ENCODE data around the gene MXI1. TPM values are rescaled to one million over a fixed set of nuclear protein-coding genes. Genes with fewer than 3 reads are reported as not detected.

MXI1 gene
- total RNA-seq, 4 donors from 2014 or later, result 27.4 to 52.9 (median 51.6) TPM

DNA sequence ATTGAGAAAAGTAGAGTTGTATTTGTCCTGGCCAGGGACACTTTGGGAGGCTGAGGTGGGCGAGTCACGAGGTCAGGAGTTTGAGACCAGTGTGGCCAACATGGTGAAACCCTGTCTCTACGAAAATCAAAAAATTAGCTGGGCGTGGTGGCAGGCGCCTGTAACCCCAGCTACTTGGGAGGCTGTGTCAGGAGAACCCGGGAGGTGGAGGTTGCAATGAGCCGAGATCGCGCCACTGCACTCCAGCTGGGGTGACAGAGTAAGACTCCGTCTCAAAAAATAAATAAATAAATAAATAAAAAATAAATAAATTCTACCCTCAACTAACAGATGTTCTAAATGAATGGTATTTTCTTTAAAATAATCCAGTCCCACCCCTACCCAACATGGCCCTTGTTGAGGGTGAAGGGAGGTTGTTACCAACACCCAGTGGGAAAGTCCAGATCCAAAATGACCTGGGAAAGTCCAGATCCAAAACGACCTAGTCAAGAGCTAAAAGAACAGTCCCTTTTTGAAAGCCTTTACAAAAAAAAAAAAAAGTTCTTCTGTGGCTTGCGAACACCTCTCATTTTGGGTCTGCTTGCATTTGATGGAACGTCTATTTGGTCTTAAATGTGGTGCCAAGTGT, 16.0 kb downstream of the MXI1 start:
- peak overlapping the region in 1 of 2 donors; percentile 90 for H3K27ac ChIP-seq
- no peak overlapping the region for H3K4me3 ChIP-seq
- TF ChIP-seq, protein P1, sequence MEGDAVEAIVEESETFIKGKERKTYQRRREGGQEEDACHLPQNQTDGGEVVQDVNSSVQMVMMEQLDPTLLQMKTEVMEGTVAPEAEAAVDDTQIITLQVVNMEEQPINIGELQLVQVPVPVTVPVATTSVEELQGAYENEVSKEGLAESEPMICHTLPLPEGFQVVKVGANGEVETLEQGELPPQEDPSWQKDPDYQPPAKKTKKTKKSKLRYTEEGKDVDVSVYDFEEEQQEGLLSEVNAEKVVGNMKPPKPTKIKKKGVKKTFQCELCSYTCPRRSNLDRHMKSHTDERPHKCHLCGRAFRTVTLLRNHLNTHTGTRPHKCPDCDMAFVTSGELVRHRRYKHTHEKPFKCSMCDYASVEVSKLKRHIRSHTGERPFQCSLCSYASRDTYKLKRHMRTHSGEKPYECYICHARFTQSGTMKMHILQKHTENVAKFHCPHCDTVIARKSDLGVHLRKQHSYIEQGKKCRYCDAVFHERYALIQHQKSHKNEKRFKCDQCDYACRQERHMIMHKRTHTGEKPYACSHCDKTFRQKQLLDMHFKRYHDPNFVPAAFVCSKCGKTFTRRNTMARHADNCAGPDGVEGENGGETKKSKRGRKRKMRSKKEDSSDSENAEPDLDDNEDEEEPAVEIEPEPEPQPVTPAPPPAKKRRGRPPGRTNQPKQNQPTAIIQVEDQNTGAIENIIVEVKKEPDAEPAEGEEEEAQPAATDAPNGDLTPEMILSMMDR (IDR thresholded peaks at IDR 0.05), result no peak
- TF ChIP-seq POLR2A (IDR thresholded peaks at IDR 0.05), result no peak
- H3K27me3 ChIP-seq, result no peaks in the 10 kb centered on the region
- H3K9me3 ChIP-seq, result no peaks in the 10 kb centered on the region
- peaks cover 0 to 5% of the 10 kb centered on the region in 2 donors for H3K4me1 ChIP-seq
- no peaks in the 10 kb centered on the region for H3K36me3 ChIP-seq
- intact Hi-C loops (cut with DNase I; ENCODE audit: low total_unique reads), result no loop called here
- no peak for DNase-seq

DNA sequence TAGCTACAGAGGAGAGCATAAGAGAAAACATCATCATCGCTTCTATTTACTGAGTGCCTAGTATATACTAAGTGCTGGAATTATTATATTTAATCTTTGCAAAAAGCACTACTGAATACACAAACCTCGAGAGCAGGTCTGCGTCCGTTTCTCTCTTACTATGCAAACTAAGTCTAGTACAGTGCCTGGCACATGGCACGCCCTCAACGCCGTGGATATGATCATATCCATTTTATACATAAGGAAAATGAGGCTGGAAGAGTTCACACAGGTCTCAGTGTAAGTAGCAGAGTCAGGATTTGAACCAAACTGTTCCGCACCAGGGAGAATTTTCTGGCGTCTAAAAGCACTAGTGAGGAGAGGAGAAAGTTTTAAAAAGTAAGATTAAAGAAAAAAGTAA, 17.6 kb downstream of the MXI1 start:
- Histone ChIP-seq H3K4me1 (peaks cover 0 to 5% of the 10 kb centered on the region in 2 donors), H3K27ac (peak overlapping the region; percentile 95 to 99), H3K36me3 (no peaks in the 10 kb centered on the region), H3K9me3 (no peaks in the 10 kb centered on the region), H3K4me3 (no peak overlapping the region), H3K27me3 (no peaks in the 10 kb centered on the region)
- intact Hi-C loops (cut with DNase I; ENCODE audit: low total_unique reads), result no loop called here
- TF ChIP-seq, protein P1 (IDR thresholded peaks at IDR 0.05), result no peak
- no peak for TF ChIP-seq POLR2A (IDR thresholded peaks at IDR 0.05)
- DNase-seq, result no peak

DNA sequence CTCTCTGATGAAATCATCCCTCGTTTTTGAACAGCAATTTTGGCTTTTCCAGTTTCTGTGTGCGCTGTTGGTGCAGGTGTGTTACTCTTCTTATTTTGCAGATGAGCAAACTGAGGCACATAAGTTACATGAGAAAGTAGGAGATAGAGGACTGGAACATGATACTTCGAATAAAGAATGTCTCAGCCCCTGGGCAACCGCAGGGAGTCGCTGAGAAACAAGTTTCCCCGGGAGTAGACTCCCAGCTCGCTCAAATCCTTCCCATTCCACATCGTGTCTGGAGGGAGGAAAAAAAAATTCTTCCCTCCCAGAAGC, 18.0 kb downstream of the MXI1 start:
- TF ChIP-seq, protein P1 (IDR thresholded peaks at IDR 0.05), result peak in 1 of 4 experiments; percentile 4
- TF ChIP-seq POLR2A (IDR thresholded peaks at IDR 0.05), result no peak

DNA sequence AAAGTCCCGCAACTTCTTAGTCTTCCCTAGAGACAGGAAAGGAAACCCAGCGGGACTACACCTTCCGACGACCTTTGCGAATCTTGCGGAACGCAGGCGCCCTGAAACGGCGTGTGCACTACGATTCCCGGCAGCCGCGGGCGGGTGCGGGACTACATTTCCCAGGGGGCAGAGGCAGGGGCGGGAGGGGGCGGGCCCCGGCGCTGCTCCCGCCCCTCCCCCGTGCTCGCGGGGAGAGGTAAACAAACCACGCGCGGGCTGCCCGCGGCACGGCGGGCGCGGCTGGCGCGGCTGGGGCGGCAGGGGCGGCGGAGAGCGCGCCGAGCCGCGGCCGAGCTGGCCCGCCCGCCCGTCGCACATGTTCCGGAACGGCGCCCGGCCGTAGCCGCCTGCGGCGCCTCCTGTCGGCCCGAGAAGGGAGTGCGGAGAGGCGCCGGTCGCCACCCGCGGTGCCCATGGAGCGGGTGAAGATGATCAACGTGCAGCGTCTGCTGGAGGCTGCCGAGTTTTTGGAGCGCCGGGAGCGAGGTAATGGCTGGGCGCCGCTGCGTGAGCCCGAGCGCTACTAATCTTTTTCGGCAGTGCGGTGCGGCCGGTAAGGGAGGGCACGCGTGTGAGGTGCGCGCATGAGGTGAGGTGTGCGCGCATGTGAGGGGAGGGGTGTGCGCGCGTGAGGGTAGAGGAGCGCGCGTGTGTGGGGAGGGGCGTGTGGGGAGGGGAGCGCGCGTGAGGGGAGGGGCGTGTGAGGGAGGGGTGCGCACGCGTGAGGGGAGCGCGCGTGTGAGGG, 18.5 kb downstream of the MXI1 start:
- peak overlapping the region; percentile 81 to 95 for H3K4me3 ChIP-seq
- TF ChIP-seq, protein P1 (IDR thresholded peaks at IDR 0.05), result peak; percentile 27 to 92 (median 74)
- TF ChIP-seq POLR2A (IDR thresholded peaks at IDR 0.05), result peak; percentile 40 to 62
- H3K4me1 ChIP-seq, result peaks cover 0 to 5% of the 10 kb centered on the region in 2 donors
- H3K9me3 ChIP-seq, result no peaks in the 10 kb centered on the region
- intact Hi-C loops (cut with DNase I; ENCODE audit: low total_unique reads), result loop anchor here (2.0 kb wide), 1 partner anchor 15 kb away; no protein-coding TSS in a partner anchor
- H3K27ac ChIP-seq, result peak overlapping the region; percentile 95 to 99
- DNase-seq, result peak; percentile 90 to 91
- no peaks in the 10 kb centered on the region for H3K36me3 ChIP-seq
- H3K27me3 ChIP-seq, result no peaks in the 10 kb centered on the region

More for the DNA sequence above, 18.0 kb downstream of the MXI1 start:
- peak overlapping the region; percentile 95 to 99 for H3K27ac ChIP-seq
- no peaks in the 10 kb centered on the region for H3K27me3 ChIP-seq
- intact Hi-C loops (cut with DNase I; ENCODE audit: low total_unique reads), result no loop called here
- peaks cover 0 to 5% of the 10 kb centered on the region in 2 donors for H3K4me1 ChIP-seq
- no peak for DNase-seq
- H3K36me3 ChIP-seq, result no peaks in the 10 kb centered on the region
- H3K4me3 ChIP-seq, result peak overlapping the region; percentile 81 to 95
- no peaks in the 10 kb centered on the region for H3K9me3 ChIP-seq

DNA sequence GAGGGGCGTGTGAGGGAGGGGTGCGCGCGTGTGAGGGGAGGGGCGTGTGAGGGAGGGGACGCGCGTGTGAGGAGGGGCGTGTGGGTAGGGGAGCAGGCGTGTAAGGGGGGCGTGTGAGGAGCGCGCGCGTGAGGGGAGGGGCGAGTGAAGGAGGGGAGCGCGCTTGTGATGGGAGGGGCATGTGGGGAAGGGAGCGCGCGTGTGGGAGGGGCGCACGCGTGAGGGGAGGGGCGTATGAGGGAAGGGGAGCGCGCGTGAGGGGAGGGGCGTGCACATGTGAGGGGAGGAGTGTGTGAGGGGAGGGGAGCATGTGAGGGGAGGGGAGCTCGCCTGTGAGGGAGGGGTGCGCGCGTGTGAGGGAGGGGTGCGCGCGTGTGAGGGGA, 19.1 kb downstream of the MXI1 start:
- peaks cover 0 to 5% of the 10 kb centered on the region in 2 donors for H3K4me1 ChIP-seq
- TF ChIP-seq POLR2A (IDR thresholded peaks at IDR 0.05), result no peak
- TF ChIP-seq, protein P1 (IDR thresholded peaks at IDR 0.05), result no peak
- intact Hi-C loops (cut with DNase I; ENCODE audit: low total_unique reads), result loop anchor here (2.0 kb wide), 1 partner anchor 16 kb away; no protein-coding TSS in a partner anchor

More for the DNA sequence above, 19.1 kb downstream of the MXI1 start:
- no peaks in the 10 kb centered on the region for H3K36me3 ChIP-seq
- no peaks in the 10 kb centered on the region for H3K9me3 ChIP-seq
- peak overlapping the region; percentile 95 to 99 for H3K27ac ChIP-seq
- H3K4me3 ChIP-seq, result peak overlapping the region; percentile 81 to 95
- peak; percentile 89 to 95 for DNase-seq
- no peaks in the 10 kb centered on the region for H3K27me3 ChIP-seq

All from uterus (tissue), 4 donors.